Stimulated activated CD4-positive, alpha-beta T cell treated with anti-CD3 and anti-CD28 coated beads, Interleukin-1b, Interleukin-23, amount 100 ng/mL, for 48 hours (primary cell): Measurements from ENCODE around the gene ZSCAN12.

Experiments used
- DNase-seq: peaks from one replicate; pipeline ENCODE4 v3.0.0-alpha.2; 2020

ZSCAN12 gene

GRCh38 chr6:28353356-28353755, 46.2 kb downstream of the ZSCAN12 start:
- DNase-seq, result no peak

- no peak for DNase-seq
Measured at GRCh38 chr6:28351493-28351925, 48.0 kb downstream of the ZSCAN12 start.

- DNase-seq, result no peak
Measured at GRCh38 chr6:28351087-28351486, 48.5 kb downstream of the ZSCAN12 start.

- DNase-seq, result peak; percentile 89
Measured at GRCh38 chr6:28349892-28350737, 49.4 kb downstream of the ZSCAN12 start, which contains the start of gene ZKSCAN3. Gene ZKSCAN3, plus strand, starts transcription at chr6:28349947. Its CDS starts 9,640 bp downstream, at chr6:28359587.

- DNase-seq, result no peak
Measured at GRCh38 chr6:28349344-28349891, 50.1 kb downstream of the ZSCAN12 start.

GRCh38 chr6:28347119-28347518, 52.4 kb downstream of the ZSCAN12 start:
- no peak for DNase-seq

- DNase-seq, result no peak
Measured at GRCh38 chr6:28345201-28345600, 54.3 kb downstream of the ZSCAN12 start.

GRCh38 chr6:28343898-28344677, 55.5 kb downstream of the ZSCAN12 start:
- no peak for DNase-seq

GRCh38 chr6:28340310-28341095, 59.0 kb downstream of the ZSCAN12 start:
- no peak for DNase-seq

GRCh38 chr6:28337121-28337520, 62.4 kb downstream of the ZSCAN12 start:
- no peak for DNase-seq

- DNase-seq, result peak; percentile 12
Measured at GRCh38 chr6:28336284-28337120, 63.0 kb downstream of the ZSCAN12 start.

GRCh38 chr6:28335564-28336283, 63.8 kb downstream of the ZSCAN12 start, which contains the start of gene ZSCAN31:
Gene ZSCAN31, minus strand, starts transcription at chr6:28336148. Its CDS starts 6,465 bp downstream, at chr6:28329683.
- DNase-seq, result peak; percentile 84

- DNase-seq, result no peak
Measured at GRCh38 chr6:28335040-28335563, 64.4 kb downstream of the ZSCAN12 start.

GRCh38 chr6:28334286-28335039, 65.1 kb downstream of the ZSCAN12 start:
- no peak for DNase-seq

GRCh38 chr6:28333599-28334018, 65.9 kb downstream of the ZSCAN12 start:
- no peak for DNase-seq

- no peak for DNase-seq
Measured at GRCh38 chr6:28333047-28333446, 66.5 kb downstream of the ZSCAN12 start.

- no peak for DNase-seq
Measured at GRCh38 chr6:28330041-28330440, 69.5 kb downstream of the ZSCAN12 start.
